HPDE6-E6E7 (cell line): ENCODE data around the gene GALNT12.

Experiments
- DNase-seq: peaks from one replicate; pipeline ENCODE4 v3.0.0; 2011; ENCODE audit warnings: missing footprints; ENCODE audit errors: extremely low spot score

The GALNT12 gene

DNA sequence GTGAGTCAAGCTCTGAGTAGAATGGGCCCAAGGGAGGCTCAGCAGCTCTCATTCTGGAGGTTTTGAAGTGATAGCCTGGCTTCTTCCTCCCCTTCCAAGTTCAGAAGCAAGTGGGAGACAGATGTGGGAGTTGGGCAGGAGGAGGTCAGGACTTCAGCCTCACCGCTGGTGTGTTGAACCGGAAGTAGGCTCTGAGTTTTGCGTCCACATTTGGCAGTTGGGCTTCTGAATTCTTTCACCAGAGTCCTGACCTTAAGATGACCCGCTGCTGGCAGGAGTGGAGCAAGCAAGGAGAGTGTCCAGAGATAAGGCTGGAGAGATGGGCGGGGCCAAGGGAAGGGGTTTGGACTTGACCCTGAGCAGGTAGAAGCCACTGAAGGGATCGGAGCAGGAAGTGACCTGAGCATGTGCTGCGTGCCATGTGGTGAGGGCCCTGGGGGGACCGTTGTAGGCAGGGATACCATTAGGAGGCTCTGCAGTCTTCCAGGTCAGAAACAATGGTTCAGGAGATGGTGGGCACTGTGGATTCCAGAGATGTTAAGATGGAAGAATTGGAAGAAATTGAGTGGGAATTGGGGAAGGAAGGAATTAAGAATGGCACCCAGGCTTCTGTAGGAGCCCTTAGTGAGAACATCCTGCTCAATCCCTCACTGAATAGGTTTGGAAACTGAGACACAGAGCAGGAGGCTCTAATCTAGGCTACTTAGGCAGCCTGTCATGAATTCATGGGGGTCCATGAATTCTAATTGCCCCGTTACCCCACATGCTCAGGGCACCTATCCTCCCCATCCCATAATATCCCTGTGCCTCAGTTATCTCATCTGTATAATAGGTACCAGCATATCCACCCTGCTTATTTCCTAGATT, 25.9 kb downstream of the GALNT12 start:
- DNase-seq, result no peak

DNA sequence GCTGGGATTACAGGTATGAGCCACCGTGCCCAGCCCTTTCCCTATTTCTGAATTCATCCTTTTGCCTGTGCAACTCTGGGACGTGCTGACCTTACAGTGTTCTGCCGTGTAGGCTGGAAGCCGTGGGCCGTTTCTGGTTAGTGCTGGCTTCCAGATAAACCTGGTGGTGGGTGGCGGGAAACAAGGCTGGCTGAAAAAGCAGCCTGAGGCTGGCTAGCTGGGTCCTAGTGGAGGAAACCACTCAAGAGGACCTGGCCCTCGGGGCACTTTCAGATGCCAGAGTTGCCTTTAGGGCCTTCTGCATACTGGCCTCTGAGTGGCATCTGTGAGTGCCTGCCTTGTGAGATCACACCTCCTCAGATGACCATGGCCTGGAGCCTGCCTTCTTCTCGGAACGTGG, 26.9 kb downstream of the GALNT12 start:
- DNase-seq, result no peak

DNA sequence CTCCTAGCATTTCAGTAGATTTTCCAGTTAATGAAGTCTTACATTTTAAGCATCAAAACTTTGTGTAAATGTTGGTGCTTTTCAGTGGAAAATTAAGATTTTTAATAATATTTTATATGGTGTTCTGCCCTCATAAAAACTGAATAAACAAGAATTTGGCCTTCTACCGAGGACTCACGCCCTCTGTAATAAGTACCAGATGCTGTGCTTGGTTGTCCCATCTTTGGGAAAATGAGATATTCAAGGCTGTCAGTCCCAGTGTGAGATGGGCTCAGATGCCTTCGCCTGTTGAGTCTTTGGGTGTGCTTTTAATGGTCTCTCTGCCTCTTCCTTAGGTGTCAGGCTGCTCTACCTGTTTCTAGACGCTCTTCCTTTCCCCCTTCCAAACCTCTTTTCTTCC, 28.7 kb downstream of the GALNT12 start:
- no peak for DNase-seq

DNA sequence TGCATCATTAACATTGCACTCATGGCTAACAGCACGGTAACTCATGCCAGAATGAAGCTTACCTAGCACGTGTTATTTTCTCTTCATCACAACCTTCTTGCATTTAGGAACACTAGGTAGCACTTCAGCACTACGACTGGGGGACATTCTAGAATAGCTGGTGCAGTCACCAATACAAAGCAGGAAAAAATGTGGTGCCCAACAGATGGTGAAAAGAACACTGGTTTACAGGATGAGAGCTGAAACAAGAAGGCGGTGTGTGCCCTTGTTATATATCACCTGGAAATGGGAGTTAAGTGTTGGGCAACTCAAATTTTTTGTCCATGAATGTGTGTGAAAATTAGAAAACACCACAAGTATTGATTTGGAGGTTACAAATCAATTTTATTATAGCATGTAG, 30.0 kb downstream of the GALNT12 start:
- DNase-seq, result no peak

DNA sequence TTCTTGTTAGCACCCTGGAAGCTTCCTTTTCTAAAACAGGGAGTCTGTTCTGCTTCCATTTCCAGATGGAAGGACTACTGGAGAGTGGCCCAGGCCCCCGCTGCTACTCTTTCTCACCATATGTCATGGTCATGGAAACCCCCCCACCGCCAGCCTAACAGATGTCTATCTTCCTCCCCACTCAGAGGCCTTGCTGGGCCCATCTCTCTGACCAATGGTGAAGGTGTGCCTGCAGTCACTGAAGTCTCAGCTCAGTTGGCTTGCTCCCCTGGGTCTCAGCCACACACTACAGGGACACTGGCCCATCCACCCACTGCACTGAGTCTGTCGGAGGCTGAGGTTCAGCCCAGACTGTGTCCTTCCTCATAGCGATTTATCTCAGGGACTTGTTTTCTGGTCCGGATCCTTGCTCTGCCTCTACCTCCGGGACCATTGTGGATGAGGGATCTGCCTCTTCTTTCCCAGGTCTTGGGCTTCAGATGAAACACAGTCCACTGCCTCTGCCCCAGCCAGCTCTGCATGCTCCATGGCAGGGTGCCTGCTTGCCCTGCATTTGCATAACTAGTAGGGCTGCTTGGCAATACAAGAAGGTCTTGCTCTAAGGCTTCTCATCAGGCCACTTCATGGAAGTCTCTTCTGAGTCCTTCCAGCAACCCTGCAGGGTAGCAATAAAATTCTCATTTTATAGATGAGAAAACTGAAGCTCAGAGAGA, 30.8 kb downstream of the GALNT12 start:
- no peak for DNase-seq

DNA sequence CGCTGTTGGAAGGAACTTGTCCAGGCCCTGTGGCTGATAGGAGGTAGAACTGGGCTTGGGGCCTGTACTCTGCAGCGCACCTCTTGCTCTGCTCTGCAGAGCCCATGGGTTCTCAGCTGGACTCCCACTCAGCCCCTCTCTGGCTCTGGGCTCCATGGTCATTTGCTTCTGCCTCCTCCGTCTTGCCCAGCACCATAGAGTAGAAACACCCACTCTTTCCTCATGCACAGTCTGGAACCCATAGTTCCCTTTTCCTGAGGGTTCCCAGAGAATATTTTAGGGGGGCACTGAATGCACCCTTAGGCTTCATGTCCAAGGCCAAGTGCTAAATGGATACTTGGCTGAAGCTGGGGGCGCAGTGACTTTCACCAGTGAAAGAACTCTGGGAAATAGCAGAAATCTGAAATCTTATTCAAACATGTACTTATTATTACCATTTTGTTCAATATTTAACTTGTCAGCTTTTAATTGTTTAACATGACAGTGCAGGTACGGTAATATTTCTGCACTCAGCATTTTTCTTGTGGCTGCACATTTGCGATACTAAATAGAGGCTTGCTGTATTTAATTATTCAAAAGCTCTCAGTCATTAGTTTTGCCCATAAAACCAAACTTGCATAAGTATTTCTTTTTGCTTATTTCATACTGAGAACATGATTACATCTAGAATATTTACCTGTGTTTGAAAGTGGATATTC, 31.5 kb downstream of the GALNT12 start:
- no peak for DNase-seq

DNA sequence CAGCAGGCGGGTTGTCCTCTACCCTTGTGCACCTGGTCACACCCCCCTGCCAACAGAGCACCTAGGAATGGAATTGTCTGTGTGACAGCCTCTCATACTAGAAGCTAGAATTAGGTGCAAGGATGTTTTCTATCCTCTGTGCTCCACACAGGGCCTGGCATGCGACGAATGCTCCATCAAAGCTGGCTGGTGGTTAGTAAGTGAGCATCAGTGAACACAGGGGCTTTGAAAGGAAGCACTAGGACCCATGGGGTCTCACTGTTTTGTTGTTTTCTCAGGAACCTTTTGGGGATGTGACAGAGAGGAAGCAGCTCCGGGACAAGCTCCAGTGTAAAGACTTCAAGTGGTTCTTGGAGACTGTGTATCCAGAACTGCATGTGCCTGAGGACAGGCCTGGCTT, 32.3 kb downstream of the GALNT12 start:
- no peak for DNase-seq

DNA sequence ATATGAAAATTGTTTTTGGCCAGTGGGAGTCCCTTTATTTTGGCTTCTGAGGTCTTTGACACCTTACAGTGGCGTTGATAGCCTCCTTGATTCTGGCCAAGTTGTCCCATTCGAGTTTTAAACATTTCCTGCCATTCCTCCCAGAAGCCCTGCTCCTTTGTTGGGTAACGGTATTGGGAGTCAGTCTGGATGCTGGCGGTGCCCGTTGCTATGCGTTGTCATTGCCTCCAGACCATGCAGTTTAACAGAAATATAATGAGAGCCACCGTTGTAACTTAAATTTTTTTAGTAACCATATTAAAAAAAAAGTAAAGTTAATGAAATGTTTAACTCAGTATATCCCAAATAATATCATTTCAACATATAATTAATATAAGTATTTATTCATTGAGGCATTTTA, 35.0 kb downstream of the GALNT12 start:
- no peak for DNase-seq

DNA sequence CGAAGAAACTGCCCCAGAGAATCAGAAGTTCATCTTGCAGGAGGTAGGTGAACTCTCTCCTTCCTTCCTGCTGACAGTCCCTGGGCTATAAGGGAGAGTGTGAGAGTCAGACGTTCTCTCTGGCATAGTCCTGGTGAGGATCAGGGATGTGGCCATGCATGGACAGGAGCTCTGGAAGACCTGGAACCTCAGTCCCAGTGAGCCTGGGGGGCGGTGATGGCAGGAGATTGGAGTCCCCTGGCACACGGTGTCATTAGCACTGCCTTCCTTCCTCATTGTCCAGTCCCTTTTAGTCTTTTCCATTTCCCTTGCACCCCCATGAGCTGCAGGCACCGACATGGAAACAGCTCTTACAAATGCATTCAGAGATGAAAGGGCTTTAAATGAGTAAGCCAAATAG, 38.6 kb downstream of the GALNT12 start:
- DNase-seq, result no peak

DNA sequence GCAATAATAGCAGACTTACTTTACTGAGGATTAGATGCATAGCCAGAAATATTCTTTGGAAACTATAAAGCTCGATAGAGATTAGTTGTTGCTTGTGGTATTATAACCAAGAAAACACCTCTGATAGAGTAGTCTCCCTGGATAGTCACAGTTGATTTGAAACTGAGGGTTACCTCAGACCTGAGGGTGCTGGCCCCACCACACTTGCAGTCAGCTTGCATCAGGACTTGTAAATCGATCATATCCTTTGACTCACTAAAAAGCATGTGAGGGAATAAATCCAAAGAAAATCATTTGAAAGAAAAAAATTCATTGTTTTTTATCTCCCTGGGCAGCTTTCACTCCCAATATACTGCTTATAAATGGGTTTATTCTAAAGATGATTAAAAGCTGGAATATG, 39.4 kb downstream of the GALNT12 start:
- DNase-seq, result no peak

DNA sequence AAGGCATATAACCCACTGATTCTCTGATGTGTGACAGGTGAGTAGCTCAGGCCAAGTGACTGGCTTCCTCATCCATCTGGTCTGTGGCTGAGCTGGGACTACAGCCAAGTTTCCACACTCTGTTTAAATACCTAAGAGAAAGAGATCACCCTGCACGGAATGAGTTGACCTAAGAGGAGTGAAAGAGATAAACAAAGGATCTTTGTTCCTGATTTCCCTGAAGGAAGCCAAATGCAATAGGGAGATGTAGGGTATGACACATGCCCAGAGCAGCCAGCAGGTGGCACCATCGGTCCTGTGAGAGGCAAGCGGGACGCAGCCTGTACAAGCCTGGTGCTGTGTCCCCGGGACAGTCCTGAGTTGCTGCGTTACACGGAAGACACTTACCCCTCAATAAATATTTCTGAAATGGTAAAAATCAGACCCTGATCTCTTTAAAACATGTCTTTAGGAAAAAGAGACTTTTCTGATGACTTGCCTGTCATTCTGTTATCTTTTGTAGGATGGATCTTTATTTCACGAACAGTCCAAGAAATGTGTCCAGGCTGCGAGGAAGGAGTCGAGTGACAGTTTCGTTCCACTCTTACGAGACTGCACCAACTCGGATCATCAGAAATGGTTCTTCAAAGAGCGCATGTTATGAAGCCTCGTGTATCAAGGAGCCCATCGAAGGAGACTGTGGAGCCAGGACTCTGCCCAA, 41.1 kb downstream of the GALNT12 start:
- DNase-seq, result peak; percentile 87

DNA sequence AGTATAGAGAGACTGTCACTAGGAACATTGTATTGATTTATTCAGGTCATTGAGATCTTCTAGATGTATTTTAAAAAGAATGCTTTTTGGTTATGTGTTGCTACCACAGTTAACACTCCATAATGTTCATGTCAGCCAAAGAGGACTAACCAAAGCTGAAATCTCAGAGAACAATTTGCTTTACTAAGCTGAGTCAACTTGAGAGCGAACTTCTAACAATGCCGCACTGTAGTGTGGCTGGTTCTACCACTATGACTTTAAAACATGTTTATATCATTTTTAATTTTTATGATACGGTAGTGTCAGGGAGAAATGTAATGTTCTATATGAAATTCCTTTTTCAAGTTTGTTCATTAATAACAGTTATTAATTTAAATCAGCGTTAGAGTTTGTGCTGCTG, 42.1 kb downstream of the GALNT12 start:
- DNase-seq, result no peak

DNA sequence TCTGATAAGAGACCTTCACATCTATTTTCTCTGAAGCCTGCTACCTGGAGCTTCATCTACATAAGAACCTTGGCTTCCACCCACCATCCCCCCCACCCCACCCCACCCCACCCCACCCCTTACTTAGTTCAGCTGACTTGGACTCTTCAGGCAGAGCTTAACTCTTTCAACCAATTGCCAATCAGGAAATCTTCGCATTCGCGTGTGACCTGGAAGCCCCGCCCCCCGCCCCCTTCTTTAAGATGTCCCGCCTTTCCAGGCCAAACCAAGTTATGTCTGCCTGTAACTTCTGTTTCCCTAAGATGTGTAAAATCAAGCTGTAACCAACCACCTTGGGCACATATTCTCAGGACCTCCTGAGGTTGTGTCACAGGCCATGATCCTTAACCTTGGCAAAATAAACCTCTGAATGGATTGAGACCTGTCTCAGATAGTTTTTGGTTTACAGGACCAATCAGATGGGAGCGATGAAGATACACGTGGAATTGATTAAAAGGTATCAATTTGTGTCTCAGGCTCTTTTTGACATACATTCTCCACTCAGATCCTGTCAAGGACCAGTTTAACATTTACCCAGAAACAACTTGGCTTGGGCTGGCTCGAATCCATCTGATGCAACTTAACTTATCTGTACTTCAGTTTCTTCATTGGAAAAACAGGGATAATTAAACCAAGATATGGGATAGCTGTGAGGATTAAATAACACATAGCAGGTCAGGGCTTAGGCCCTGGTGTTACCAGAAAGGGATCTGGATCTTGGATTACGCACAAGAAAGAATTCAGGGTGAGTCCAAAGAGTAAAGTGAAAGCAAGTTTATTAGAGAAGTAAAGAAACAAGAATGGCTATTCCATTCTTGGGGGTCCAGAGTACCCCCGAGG, 43.6 kb downstream of the GALNT12 start:
- no peak for DNase-seq

DNA sequence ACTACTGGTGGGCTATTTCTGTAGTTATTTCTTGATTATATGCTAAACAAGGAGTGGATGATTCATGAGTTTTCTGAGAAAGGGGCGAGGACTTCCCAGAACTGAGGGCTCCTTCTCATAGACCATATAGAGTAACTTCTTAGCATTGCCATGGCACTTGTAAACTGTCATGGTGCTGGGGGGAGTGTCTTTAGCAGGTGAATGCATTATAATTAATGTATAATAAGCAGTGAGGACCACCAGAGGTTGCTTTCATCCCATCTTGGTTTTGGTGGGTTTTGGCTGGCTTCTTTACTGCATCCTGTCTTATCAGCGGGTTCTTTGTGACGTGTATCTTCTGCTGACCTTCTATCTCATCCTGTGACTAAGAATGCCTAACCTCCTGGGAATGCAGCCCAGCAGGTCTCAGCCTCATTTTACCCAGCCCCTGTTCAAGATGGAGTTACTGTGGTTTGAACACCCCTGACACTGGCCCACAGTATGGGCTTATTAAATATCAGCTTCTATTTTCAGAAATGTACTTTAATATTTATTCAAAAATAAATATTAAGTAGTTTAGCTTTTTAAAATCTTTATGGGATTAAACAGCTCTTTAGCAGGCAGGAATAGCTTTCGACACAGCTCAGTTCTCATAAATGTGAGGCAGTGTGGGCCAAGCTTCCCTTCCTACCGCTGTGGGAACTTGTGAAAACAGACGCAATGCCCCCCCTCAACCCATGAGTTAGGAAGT, 44.4 kb downstream of the GALNT12 start:
- DNase-seq, result no peak

DNA sequence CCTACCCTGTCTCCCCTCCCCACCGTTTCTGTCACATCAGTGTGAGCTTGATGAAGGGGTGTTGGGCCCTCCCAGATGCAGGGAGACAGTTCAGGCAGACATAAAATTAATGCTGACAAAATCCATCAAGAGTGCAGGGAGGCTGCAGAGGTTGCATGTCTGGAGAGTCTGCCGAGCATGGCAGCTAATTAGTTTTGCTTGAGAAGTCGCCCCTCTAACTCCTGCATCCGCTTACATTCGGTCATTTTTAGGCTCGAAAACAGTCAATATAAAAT, 44.9 kb downstream of the GALNT12 start:
- no peak for DNase-seq

DNA sequence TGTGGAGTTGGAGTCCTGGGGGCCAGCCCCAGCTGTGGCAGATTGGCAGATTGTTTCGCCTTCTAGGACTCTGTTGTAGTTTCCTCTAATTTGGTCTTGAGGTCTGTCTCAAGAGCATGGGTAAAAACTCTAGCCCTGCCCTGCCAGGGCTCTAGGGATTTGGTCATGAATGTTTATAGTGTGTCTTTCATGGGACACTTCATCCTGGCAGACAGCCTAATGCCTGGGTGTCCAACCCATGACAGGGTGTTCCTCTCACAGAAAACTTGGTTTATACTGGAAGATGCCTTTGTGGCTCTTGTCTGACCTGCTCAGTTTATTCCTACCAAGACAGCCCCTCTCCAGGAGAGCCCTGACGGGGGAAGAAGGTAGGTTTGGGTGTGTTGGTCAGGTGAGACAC, 45.5 kb downstream of the GALNT12 start:
- DNase-seq, result no peak

DNA sequence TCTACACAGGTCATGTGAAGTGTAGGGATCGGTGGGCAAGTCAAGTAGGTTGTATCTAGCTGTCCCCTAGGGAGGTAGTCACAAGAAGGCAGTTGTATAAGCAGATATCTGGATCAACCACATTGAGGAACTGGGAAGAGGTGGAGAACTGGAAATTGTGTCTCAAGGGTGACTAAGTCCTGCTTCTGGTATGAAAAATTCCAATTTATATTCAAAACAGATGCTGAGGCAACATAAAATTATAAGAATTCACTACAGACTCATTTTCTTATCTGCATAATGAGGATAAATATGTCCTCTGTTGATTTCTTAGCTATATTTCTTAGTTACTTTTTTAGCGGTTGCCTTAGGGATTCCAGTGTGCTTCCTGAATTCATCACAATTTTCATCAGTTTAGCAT, 46.8 kb downstream of the GALNT12 start:
- no peak for DNase-seq

DNA sequence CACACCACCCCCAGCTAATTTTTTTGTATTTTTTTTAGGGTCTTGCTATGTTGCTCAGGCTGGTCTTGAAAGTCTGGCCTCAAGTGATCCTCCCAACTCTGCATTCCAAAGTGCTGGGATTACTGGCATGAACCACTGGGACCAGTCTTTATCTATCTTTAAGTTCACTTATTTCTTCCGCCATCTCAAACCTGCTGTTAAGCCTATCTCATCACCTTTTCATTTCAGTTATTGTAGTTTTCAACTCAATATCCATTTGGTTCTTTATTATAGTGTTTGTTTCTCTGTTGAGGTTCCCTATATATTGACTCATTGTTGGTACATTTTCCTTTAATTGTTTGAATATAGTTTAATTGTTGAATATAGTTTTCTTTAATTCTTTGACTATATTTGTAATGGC, 48.1 kb downstream of the GALNT12 start:
- no peak for DNase-seq

DNA sequence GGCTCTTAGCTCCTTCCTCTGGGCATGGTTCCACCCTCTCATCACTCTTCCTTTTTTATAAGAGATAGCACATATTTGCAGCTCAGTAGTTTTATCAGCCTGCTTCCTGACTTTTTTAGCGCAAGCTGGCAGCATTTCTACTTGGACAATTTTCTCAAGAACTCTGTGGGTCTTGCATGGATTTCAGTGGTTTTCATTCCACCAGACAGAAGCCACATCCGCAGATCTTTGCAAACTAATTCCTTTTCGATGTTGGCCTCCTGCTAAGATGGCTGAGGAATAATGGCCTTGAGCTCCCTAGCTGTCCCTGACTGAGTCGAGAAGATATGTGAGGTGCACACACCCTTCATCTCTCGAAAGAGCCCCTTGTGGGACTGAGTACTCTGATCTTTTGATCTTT, 49.5 kb downstream of the GALNT12 start:
- DNase-seq, result no peak

DNA sequence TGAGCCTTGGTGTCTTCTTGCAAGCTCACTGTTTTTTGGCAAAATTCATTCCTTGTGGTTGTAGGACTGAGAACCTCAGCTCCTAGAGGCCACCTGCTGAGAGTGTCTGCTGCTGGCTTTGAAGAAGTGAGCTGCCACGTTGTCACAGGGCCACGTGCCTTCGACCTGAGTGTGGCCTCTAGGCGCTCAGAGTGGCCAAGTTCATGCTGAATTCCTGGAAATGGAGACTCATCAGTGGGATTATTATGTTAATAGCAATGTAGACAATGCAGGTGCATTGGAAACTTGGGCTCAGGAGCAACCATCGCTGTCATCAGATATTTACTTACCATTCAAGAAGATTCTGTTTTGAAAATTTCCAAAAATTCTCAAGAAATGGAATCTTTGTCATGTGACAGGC, 52.5 kb downstream of the GALNT12 start:
- no peak for DNase-seq

DNA sequence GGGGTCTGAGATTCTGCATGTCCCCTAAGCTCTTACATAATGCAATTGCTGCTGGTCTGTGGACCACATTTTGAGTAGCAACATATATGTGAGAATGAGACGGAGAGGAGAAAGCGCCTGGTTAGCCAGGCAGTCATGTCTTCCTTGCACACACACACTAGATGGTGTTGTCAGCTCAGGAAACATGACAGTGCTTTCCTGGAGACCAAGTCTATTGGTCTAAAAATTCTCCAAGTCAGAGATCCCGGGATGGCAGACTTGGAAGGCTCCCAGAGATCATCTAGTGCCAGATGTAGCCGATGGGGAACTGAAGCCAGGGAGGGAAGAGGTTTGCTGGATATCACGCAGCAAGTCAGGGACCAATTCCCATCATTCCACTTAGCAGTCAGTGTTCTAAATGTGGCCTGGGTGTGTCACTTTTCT, 53.4 kb downstream of the GALNT12 start:
- peak; percentile 14 for DNase-seq
